ENCODE data around the gene CHCHD6. TPM values are rescaled to one million over a fixed set of nuclear protein-coding genes. Genes with fewer than 3 reads are reported as not detected.

Gene CHCHD6
- total RNA-seq, 2 donors from 2014 or later, result 9.3 to 13.2 TPM

- intact Hi-C loops (cut with DNase I), result loop anchor here (10.0 kb wide), 1 partner anchor 290 kb away; no protein-coding TSS in a partner anchor
- H3K27me3 ChIP-seq, result no peaks in the 10 kb centered on the region
- no peak for DNase-seq
Observed at GRCh38 chr3:126974756-126975155, 270.7 kb downstream of the CHCHD6 start.

GRCh38 chr3:126976906-126977305, 272.9 kb downstream of the CHCHD6 start:
- H3K4me3 ChIP-seq, result no peak overlapping the region
- no peak for TF ChIP-seq CTCF (IDR thresholded peaks at IDR 0.05)
- H3K36me3 ChIP-seq, result no peaks in the 10 kb centered on the region
- no peak for DNase-seq
- H3K27ac ChIP-seq, result no peak overlapping the region
- H3K27me3 ChIP-seq, result no peaks in the 10 kb centered on the region
- intact Hi-C loops (cut with DNase I), result loop anchor here (10.0 kb wide), 1 partner anchor 292 kb away; no protein-coding TSS in a partner anchor
- H3K9ac ChIP-seq (ENCODE audit: low read depth in 2 of 2, low read length in 2 of 2), result no peak overlapping the region
- H3K9me3 ChIP-seq, result no peaks in the 10 kb centered on the region
- H3K4me1 ChIP-seq, result no peaks in the 10 kb centered on the region

More at GRCh38 chr3:126974756-126975155, 270.7 kb downstream of the CHCHD6 start:
- Histone ChIP-seq H3K4me1 (no peaks in the 10 kb centered on the region), H3K4me3 (no peak overlapping the region), H3K27ac (no peak overlapping the region), H3K36me3 (no peaks in the 10 kb centered on the region), H3K9me3 (no peaks in the 10 kb centered on the region), H3K9ac (ENCODE audit: low read depth in 2 of 2, low read length in 2 of 2) (no peak overlapping the region)
- TF ChIP-seq CTCF (IDR thresholded peaks at IDR 0.05), result no peak

- H3K36me3 ChIP-seq, result no peaks in the 10 kb centered on the region
- intact Hi-C loops (cut with DNase I), result loop anchor here (10.0 kb wide), 1 partner anchor 293 kb away; no protein-coding TSS in a partner anchor
- TF ChIP-seq CTCF (IDR thresholded peaks at IDR 0.05), result no peak
- H3K27ac ChIP-seq, result no peak overlapping the region
- H3K4me3 ChIP-seq, result no peak overlapping the region
- no peaks in the 10 kb centered on the region for H3K4me1 ChIP-seq
- DNase-seq, result no peak
- no peak overlapping the region for H3K9ac ChIP-seq (ENCODE audit: low read depth in 2 of 2, low read length in 2 of 2)
- no peaks in the 10 kb centered on the region for H3K27me3 ChIP-seq
- no peaks in the 10 kb centered on the region for H3K9me3 ChIP-seq
Observed at GRCh38 chr3:126977821-126978220, 273.8 kb downstream of the CHCHD6 start.

- H3K4me3 ChIP-seq, result no peak overlapping the region
- intact Hi-C loops (cut with DNase I), result loop anchor here (10.0 kb wide), 1 partner anchor 293 kb away; no protein-coding TSS in a partner anchor
- no peaks in the 10 kb centered on the region for H3K9me3 ChIP-seq
- H3K4me1 ChIP-seq, result no peaks in the 10 kb centered on the region
- DNase-seq, result no peak
- H3K36me3 ChIP-seq, result no peaks in the 10 kb centered on the region
- H3K27me3 ChIP-seq, result no peaks in the 10 kb centered on the region
- no peak overlapping the region for H3K9ac ChIP-seq (ENCODE audit: low read depth in 2 of 2, low read length in 2 of 2)
- TF ChIP-seq CTCF (IDR thresholded peaks at IDR 0.05), result no peak
- H3K27ac ChIP-seq, result no peak overlapping the region
Observed at GRCh38 chr3:126978291-126978690, 274.3 kb downstream of the CHCHD6 start.

- intact Hi-C loops (cut with DNase I), result loop anchor here (10.0 kb wide), 1 partner anchor 294 kb away; no protein-coding TSS in a partner anchor
- no peak for TF ChIP-seq CTCF (IDR thresholded peaks at IDR 0.05)
- Histone ChIP-seq H3K4me1 (peaks cover 1% of the 10 kb centered on the region), H3K27ac (no peak overlapping the region), H3K36me3 (no peaks in the 10 kb centered on the region), H3K9me3 (no peaks in the 10 kb centered on the region), H3K9ac (ENCODE audit: low read depth in 2 of 2, low read length in 2 of 2) (no peak overlapping the region), H3K4me3 (no peak overlapping the region), H3K27me3 (no peaks in the 10 kb centered on the region)
- DNase-seq, result no peak
Observed at GRCh38 chr3:126979046-126979628, 275.1 kb downstream of the CHCHD6 start.

Measured in colonic mucosa (tissue), 4 donors.